Prostate gland (tissue), 2 donors: ENCODE data around the gene CNIH1.

Source experiments
- POLR2A ChIP-seq: fragments of 450-650 bp; IDR thresholded peaks from one replicate; pipeline ENCODE4 v1.6.1; 2016; ENCODE audit warnings: antibody characterized with exemption, mild to moderate bottlenecking
- POLR2AphosphoS5 ChIP-seq: sonication (generic); formaldehyde crosslinking; IDR thresholded peaks from one replicate; pipeline ENCODE4 v1.6.1; 2017; ENCODE audit warnings: antibody characterized with exemption
- TF ChIP-seq, protein P1 (sequence below), 4 experiments: fragments of 200-600 bp in 2 of 4; fragments of 450-650 bp in 2 of 4; sonication (generic) in 2 of 4; IDR thresholded peaks; 1 replicate in 3 of 4; 2 replicates in 1 of 4; pipeline ENCODE4 v1.5.1; 2016 to 2019; ENCODE audit warnings: antibody characterized with exemption in 4 of 4, mild to moderate bottlenecking in 2 of 4, moderate library complexity in 2 of 4

GRCh38 chr14:54435500-54435981, 5.6 kb downstream of the CNIH1 start:
- TF ChIP-seq, protein P1, sequence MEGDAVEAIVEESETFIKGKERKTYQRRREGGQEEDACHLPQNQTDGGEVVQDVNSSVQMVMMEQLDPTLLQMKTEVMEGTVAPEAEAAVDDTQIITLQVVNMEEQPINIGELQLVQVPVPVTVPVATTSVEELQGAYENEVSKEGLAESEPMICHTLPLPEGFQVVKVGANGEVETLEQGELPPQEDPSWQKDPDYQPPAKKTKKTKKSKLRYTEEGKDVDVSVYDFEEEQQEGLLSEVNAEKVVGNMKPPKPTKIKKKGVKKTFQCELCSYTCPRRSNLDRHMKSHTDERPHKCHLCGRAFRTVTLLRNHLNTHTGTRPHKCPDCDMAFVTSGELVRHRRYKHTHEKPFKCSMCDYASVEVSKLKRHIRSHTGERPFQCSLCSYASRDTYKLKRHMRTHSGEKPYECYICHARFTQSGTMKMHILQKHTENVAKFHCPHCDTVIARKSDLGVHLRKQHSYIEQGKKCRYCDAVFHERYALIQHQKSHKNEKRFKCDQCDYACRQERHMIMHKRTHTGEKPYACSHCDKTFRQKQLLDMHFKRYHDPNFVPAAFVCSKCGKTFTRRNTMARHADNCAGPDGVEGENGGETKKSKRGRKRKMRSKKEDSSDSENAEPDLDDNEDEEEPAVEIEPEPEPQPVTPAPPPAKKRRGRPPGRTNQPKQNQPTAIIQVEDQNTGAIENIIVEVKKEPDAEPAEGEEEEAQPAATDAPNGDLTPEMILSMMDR (IDR thresholded peaks at IDR 0.05): no peak
- TF ChIP-seq POLR2A: no peak
- TF ChIP-seq POLR2AphosphoS5: no peak
